HG02571 (cell line): ENCODE data around the gene ZFP64.
"Not testable (repeated sequence)": the region's sequence is repeated elsewhere in the genome, so short reads cannot be mapped to it uniquely, and the experiment has no call there.

Source experiments
- ATAC-seq: cut with Tn5 transposase; IDR thresholded peaks from one replicate; pipeline ENCODE4 v1.9.1; 2021; ENCODE audit warnings: mild to moderate bottlenecking, moderate library complexity; ENCODE audit not compliant: unreplicated experiment

ZFP64 gene

GRCh38 chr20:52191132-52191915 is at the start of gene ZFP64:
ZFP64 (minus strand) TSS chr20:52191779; CDS start chr20:52191636, 143 bp downstream.
- ATAC-seq = peak; percentile 66

- no peak for ATAC-seq
These were observed 49.2 kb upstream of the ZFP64 start for GRCh38 chr20:52240802-52241201.

- no peak for ATAC-seq
These were observed 47.5 kb upstream of the ZFP64 start for GRCh38 chr20:52239102-52239501.

- no peak for ATAC-seq
These were observed 44.7 kb upstream of the ZFP64 start for GRCh38 chr20:52236292-52236691.

- no peak for ATAC-seq
These were observed 43.5 kb upstream of the ZFP64 start for GRCh38 chr20:52235129-52235528.

GRCh38 chr20:52234302-52235045 is 42.9 kb upstream of the ZFP64 start:
- no peak for ATAC-seq

- ATAC-seq = no peak
These were observed 39.7 kb upstream of the ZFP64 start for GRCh38 chr20:52231230-52231746.

GRCh38 chr20:52230409-52230808 is 38.8 kb upstream of the ZFP64 start:
- no peak for ATAC-seq

GRCh38 chr20:52229346-52229745 is 37.8 kb upstream of the ZFP64 start:
- ATAC-seq = not testable (repeated sequence)

- no peak for ATAC-seq
These were observed 34.8 kb upstream of the ZFP64 start for GRCh38 chr20:52226370-52226769.

- no peak for ATAC-seq
These were observed 33.3 kb upstream of the ZFP64 start for GRCh38 chr20:52224920-52225319.

GRCh38 chr20:52221362-52221761 is 29.8 kb upstream of the ZFP64 start:
- not testable (repeated sequence) for ATAC-seq

- ATAC-seq = not testable (repeated sequence)
These were observed 29.3 kb upstream of the ZFP64 start for GRCh38 chr20:52220891-52221290.

GRCh38 chr20:52219441-52219840 is 27.9 kb upstream of the ZFP64 start:
- no peak for ATAC-seq

- no peak for ATAC-seq
These were observed 26.3 kb upstream of the ZFP64 start for GRCh38 chr20:52217689-52218395.

GRCh38 chr20:52213995-52214394 is 22.4 kb upstream of the ZFP64 start:
- no peak for ATAC-seq

- ATAC-seq = no peak
These were observed 21.4 kb upstream of the ZFP64 start for GRCh38 chr20:52212943-52213342.

- no peak for ATAC-seq
These were observed 18.7 kb upstream of the ZFP64 start for GRCh38 chr20:52210037-52210990.

- ATAC-seq = no peak
These were observed 17.6 kb upstream of the ZFP64 start for GRCh38 chr20:52209154-52209571.
